GM12878 (cell line): ENCODE measurements around the gene PLOD2.

Source experiments
- CREM ChIP-seq: IDR thresholded peaks from 2 replicates; pipeline ENCODE4 v1.6.1; 2014; ENCODE audit warnings: antibody characterized with exemption, low read depth
- E2F8 ChIP-seq: fragments of 450-650 bp; IDR thresholded peaks from 2 replicates; pipeline ENCODE4 v1.6.1; 2018; ENCODE audit warnings: mild to moderate bottlenecking, low read depth, moderate library complexity; ENCODE audit not compliant: partially characterized antibody
- FOS ChIP-seq: IDR thresholded peaks from 3 replicates; pipeline ENCODE4 v1.6.1; 2011; ENCODE audit warnings: borderline replicate concordance; ENCODE audit not compliant: insufficient read length; ENCODE audit errors: extremely low read depth
- HDGF ChIP-seq: fragments of 450-650 bp; IDR thresholded peaks from 2 replicates; pipeline ENCODE4 v1.6.1; 2016; ENCODE audit warnings: antibody characterized with exemption
- HSF1 ChIP-seq: fragments of 150-350 bp; IDR thresholded peaks from 2 replicates; pipeline ENCODE4 v1.6.1; 2014; ENCODE audit warnings: mild to moderate bottlenecking, low read depth, low read length
- MLLT1 ChIP-seq: fragments of 450-650 bp; IDR thresholded peaks from 2 replicates; pipeline ENCODE4 v1.6.1; 2016; ENCODE audit warnings: mild to moderate bottlenecking
- NR2C2 ChIP-seq: IDR thresholded peaks from 2 replicates; pipeline ENCODE4 v1.6.1; 2011; ENCODE audit warnings: borderline replicate concordance, low read depth; ENCODE audit not compliant: control insufficient read depth, insufficient read length
- POLR2A ChIP-seq: IDR thresholded peaks from 2 replicates; pipeline ENCODE4 v1.6.1; 2011; ENCODE audit warnings: low read depth, mild to moderate bottlenecking, low read length
- POLR2AphosphoS5 ChIP-seq: IDR thresholded peaks from 2 replicates; pipeline ENCODE4 v1.6.1; 2011; ENCODE audit warnings: mild to moderate bottlenecking, low read length, inconsistent platforms
- RCOR1 ChIP-seq: conservative IDR thresholded peaks from 2 replicates; pipeline ENCODE4 v1.6.1; 2012; ENCODE audit warnings: low read depth, low read length, improper control_type of control experiment
- SIX5 ChIP-seq: IDR thresholded peaks from 2 replicates; pipeline ENCODE4 v1.6.1; 2011; ENCODE audit warnings: mild to moderate bottlenecking, low read depth, low read length, moderate library complexity; ENCODE audit not compliant: severe bottlenecking
- TF ChIP-seq, protein P1 (sequence below), 3 experiments: IDR thresholded peaks in 2 of 3; conservative IDR thresholded peaks in 1 of 3; 2 replicates each; pipeline ENCODE4 v1.5.1; 2011; ENCODE audit warnings: low read depth in 3 of 3, low read length in 3 of 3, mild to moderate bottlenecking in 3 of 3, control low read depth in 2 of 3, moderate library complexity in 2 of 3, inconsistent platforms in 1 of 3, mixed read lengths in 1 of 3; ENCODE audit not compliant: control insufficient read depth in 2 of 3, insufficient read depth in 1 of 3; ENCODE audit errors: extremely low read depth in 1 of 3
- TF ChIP-seq, protein P2 (sequence below): IDR thresholded peaks from 2 replicates; pipeline ENCODE4 v1.6.1; 2011; ENCODE audit warnings: mild to moderate bottlenecking, low read depth, low read length, moderate library complexity; ENCODE audit not compliant: insufficient replicate concordance

- TF ChIP-seq NR2C2 (no peak), SIX5 (no peak), POLR2AphosphoS5 (no peak), POLR2A (no peak), E2F8 (no peak), HDGF (no peak), MLLT1 (no peak), HSF1 (no peak), RCOR1 (no peak), FOS (no peak), CREM (no peak)
- TF ChIP-seq, protein P1, sequence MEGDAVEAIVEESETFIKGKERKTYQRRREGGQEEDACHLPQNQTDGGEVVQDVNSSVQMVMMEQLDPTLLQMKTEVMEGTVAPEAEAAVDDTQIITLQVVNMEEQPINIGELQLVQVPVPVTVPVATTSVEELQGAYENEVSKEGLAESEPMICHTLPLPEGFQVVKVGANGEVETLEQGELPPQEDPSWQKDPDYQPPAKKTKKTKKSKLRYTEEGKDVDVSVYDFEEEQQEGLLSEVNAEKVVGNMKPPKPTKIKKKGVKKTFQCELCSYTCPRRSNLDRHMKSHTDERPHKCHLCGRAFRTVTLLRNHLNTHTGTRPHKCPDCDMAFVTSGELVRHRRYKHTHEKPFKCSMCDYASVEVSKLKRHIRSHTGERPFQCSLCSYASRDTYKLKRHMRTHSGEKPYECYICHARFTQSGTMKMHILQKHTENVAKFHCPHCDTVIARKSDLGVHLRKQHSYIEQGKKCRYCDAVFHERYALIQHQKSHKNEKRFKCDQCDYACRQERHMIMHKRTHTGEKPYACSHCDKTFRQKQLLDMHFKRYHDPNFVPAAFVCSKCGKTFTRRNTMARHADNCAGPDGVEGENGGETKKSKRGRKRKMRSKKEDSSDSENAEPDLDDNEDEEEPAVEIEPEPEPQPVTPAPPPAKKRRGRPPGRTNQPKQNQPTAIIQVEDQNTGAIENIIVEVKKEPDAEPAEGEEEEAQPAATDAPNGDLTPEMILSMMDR (IDR thresholded peaks at IDR 0.05 in 2 of 3, conservative IDR thresholded peaks at IDR 0.05 in 1 of 3; ENCODE audit: control insufficient read depth in 2 of 3, extremely low read depth in 1 of 3, insufficient read depth in 1 of 3, low read depth in 3 of 3, low read length in 3 of 3) = no peak
- TF ChIP-seq, protein P2, sequence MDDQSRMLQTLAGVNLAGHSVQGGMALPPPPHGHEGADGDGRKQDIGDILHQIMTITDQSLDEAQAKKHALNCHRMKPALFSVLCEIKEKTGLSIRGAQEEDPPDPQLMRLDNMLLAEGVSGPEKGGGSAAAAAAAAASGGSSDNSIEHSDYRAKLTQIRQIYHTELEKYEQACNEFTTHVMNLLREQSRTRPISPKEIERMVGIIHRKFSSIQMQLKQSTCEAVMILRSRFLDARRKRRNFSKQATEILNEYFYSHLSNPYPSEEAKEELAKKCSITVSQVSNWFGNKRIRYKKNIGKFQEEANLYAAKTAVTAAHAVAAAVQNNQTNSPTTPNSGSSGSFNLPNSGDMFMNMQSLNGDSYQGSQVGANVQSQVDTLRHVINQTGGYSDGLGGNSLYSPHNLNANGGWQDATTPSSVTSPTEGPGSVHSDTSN = no peak
These were observed 3.5 kb upstream of the PLOD2 start for GRCh38 chr3:146164506-146164905.
